Measurements from ENCODE around the gene EPHB1.
A peak's percentile ranks its signal among the peaks of the same experiment; 100 is the strongest.

EPHB1 gene

GRCh38 chr3:134885877-134886621, 91.0 kb downstream of the EPHB1 start:
- DNase-seq = no peak

DNA sequence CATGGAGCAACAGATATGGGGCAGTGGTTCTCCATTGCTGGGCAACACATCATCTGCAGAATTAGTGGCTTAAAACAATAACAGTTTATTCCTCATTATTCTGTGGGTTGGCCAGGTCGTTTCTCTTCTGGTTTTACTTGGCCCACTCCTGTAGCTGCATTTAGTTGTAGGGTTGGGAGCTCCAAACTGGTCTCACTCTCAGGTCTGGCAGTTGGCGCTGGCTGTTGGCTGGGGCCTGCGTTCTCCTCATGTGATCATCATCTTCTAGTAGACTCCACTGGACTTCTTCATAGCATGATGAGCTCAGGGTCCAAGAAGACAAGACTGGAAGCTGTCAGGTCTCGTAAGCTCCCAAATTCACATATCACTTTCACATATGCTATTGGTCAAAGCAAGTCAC, 91.9 kb downstream of the EPHB1 start:
- DNase-seq = no peak

DNA sequence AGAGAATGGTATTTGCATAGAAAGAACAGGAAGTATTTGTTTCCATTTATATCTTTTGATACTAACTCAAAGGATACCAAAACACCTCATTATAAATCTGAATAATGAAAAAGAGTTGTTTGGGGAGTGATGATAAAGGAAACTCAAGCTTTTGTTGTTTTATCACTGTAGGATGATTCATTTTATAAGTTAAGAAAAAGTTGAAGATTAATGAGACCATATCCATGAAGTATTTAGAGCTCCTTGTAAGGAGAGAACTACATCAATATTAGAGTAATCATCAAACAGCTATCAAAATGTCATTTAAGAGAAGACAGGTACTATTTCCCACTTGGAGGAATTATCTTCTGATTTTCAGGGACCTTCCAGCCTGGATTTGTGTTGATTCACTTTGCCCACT, 92.5 kb downstream of the EPHB1 start:
- DNase-seq = no peak

DNA sequence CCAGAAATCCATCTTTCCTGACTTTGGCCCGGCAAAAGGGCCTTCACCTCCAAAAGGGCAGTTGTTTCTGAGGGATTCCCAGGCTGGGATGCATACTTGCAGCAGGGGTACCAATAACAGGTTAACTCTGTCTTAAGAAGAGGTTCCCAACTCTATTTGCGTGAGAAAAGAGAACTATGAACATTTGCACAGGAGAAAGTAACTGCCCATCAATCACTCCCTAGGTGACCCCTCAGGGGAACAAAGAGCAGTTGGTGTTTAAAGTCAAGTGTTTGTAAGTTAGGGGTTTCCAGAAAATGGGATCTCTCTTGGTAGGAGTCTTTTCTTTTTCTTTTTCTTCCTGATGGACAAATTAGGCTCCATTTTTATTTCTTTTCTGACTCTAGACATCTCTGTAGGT, 97.3 kb downstream of the EPHB1 start:
- DNase-seq = no peak

DNA sequence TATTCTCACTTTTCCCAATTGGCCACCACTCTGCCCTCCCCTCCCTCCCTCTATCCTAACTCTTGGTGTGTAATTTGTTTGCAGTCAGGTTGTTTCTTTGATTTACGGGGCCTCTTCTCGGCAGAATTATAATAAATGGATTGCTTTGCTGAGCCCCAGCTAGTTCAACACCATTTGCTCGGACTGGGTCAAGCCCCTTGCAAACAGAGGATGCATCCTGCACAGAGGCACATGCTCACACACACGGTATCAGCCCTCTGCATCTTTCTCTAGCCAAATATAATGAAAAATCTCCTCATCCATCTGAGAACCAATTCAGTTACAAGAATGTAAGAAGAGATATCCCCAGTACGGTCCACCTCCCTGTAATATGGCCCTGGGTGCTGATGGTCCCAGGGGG, 97.7 kb downstream of the EPHB1 start:
- DNase-seq = no peak

GRCh38 chr3:134894533-134894932, 99.5 kb downstream of the EPHB1 start:
- DNase-seq = no peak

GRCh38 chr3:134895181-134895580, 100.1 kb downstream of the EPHB1 start:
- no peak for DNase-seq

DNA sequence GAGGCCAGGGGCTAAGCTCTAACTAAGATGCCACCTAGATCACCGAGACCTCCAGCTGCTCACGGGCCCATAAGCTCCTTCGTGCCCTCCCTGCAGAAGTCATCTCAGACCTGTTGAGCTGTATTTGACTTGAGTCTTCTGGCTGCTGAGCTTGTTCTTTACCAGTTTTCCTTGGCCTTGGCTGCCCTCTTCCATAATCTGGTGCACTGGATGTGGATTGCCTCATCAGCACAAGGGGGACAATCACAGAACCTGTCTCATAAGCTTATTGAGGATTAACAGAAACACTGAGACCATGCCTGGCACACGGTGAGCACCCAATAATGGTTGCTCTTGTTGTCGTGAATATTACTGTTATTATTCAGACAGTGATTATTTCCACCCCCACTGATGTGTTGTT, 101.1 kb downstream of the EPHB1 start:
- no peak for DNase-seq

DNA sequence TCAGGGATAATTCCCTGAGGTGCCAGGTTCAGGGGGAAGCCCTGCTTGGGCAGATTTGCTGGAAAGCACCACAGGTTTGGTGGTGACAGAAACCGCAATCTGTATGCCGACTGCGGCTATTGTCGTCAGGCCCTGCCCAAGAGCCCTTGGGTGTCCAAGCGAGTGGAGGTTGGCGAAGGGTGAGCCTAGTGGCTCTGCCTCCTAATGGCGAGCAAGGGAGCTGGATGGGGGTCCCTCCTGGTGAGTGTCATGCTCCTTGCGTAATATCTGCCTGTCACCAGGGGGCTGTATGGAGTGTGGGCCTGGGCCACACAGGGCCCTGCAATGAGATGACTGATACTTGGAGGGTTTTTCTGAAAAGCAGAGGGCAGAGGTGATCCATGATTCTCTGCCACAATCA, 101.6 kb downstream of the EPHB1 start:
- no peak for DNase-seq

GRCh38 chr3:134897391-134898141, 102.5 kb downstream of the EPHB1 start:
- no peak for DNase-seq

DNA sequence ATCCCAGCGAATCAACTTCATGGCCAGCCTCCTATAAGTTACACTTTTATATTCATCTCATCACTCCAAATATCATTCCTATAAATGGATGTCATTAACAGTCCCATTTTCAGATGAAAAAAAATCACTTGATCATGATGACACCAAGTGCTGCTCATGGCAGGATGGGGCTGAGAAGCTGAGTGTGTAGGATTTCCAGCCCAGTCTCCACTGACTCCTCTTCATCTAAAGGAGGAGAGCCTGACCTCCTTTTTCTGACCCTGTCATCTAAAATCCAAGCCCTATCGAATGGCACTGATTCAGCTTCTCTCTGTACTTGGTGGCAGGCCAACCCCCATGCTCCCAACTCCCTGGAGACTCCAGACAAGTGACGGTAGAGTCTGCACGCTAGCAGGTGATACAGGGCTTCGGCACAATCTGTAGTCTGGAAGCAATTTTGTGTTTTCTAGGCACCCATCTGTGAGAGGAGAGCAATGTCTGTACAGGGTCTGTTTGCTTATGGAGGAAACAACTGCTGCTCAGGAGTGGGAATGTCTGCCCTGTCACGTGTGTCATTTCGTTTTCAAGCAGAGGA, 103.2 kb downstream of the EPHB1 start:
- DNase-seq = peak; percentile 71

- DNase-seq = no peak
Observed at GRCh38 chr3:134899786-134900185, 104.7 kb downstream of the EPHB1 start.

GRCh38 chr3:134900482-134900881, 105.4 kb downstream of the EPHB1 start:
- DNase-seq = no peak

- no peak for DNase-seq
Observed at GRCh38 chr3:134901461-134901860, 106.4 kb downstream of the EPHB1 start.

GRCh38 chr3:134903837-134904236, 108.8 kb downstream of the EPHB1 start:
- DNase-seq = no peak

GRCh38 chr3:134904241-134904771, 109.2 kb downstream of the EPHB1 start:
- no peak for DNase-seq

GRCh38 chr3:134904776-134905646, 110.0 kb downstream of the EPHB1 start:
- DNase-seq = no peak

- DNase-seq = no peak
Observed at GRCh38 chr3:134905647-134905935, 110.5 kb downstream of the EPHB1 start.

DNA sequence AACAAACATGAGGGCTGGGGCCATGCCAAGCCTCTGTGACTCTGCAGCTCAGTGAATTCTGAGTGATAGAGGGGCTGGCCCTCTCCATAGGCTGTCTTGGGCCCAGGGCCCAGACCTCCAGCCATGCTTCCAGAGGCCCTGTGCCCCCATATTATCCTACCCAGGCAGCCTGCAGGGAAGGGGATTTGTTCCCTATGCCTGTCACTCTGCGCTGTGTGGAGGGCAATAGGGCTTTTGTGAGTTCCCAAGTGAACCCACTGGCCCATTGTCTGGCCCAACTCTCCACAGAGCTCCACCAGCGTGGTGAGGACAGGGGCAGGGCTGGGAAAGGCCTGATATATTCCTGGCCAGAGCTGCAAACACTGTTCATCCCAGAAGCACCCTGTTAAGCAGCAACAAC, 113.2 kb downstream of the EPHB1 start:
- DNase-seq = no peak

- no peak for DNase-seq
Observed at GRCh38 chr3:134910026-134910425, 115.0 kb downstream of the EPHB1 start.

DNA sequence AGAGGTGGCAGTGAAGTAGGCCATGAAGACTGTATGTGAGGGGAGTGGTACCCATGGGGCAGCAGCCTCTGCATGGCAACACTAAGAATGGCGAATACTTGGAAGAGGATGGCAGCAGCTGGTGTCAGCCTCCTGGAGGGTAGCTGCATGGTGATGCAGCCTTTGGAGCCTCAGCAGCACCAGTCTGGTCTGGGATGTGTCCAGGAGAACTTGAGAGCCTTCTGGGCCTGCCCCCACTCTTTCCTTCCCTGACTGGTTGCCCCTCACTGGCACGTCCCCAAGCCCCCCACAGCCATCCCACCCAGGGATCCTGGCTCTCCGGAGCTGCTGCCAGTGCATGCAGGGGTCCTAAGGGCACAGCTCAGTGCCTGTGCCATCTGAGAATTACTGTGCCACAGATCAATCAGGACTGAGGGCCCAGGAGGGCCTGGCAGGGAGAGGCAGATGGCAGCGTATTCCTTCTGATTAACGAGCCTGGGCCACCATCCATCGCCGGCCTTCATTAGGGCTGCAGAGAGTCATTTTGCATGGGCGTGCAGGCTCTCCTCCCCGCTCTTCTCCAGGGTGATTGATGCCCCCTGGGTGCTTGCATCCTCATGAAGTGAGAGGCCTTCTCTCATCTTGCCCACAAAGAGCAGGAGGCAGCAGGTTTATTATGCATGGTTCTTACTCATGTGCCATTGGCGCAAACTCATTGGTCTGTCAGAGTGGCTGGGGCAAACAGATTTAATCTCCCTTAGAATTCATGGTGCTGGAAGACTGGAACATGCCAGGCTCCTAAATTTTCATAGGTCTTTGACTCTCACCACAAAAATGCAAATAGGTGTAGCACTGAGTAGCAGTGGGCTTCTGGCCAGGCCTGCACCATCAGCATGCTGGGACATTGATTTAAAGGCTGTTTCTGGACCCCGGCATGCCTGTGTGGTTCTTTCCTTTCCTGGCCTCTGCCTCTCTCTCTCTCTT, 116.8 kb downstream of the EPHB1 start:
- DNase-seq = no peak

Measured in NCI-H1105 (cell line).